Stimulated activated CD4-positive, alpha-beta T cell treated with anti-CD3 and anti-CD28 coated beads, Interleukin-1b, Interleukin-23, amount 100 ng/mL, for 4 hours (primary cell): ENCODE measurements around the gene JARID2.
A peak's percentile ranks its signal among the peaks of the same experiment; 100 is the strongest.

Source experiments
- DNase-seq, 2 donors: peaks; one replicate each; pipeline ENCODE4 v3.0.0-alpha.2; 2020; ENCODE audit warnings: low read depth in 2 of 2

JARID2 gene

DNA sequence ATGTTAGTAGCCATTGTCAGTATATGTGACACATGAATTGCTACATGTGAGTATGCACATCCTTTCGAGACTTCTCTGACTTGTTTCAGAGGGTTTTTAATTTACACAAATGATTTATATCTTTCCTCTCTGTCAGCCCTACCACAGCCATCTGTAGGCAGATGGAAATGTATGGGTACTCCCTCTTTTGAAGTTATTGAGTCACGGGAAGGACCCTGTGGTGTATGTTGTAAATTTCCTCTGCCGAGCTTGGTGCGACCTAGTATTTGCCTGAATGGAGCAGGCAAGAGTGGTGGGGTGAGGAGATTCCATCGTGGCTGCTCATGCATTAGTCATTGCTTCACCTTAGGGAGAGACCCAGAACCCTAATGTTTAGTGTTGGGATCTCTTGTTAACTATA, 171.9 kb downstream of the JARID2 start:
- DNase-seq = peak in 1 of 2 donors; percentile 25

DNA sequence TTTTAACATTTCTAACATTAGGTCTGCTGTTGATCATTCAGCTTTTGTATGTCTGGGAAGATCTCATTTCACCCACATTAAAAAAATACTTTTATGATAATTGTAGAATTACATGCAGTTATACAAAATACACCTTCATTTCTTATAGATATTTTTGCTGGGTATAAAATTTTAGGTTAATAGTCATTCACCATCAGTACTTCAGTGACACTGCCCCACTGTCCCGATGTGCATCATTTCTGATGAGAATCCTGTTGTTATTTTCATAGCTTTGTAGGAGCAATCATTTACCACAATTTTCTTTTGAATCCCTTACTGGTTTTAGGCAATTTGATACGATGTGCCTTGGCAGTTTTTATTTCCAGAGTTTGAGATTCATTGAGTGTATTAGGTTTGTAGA, 173.6 kb downstream of the JARID2 start:
- no peak for DNase-seq

DNA sequence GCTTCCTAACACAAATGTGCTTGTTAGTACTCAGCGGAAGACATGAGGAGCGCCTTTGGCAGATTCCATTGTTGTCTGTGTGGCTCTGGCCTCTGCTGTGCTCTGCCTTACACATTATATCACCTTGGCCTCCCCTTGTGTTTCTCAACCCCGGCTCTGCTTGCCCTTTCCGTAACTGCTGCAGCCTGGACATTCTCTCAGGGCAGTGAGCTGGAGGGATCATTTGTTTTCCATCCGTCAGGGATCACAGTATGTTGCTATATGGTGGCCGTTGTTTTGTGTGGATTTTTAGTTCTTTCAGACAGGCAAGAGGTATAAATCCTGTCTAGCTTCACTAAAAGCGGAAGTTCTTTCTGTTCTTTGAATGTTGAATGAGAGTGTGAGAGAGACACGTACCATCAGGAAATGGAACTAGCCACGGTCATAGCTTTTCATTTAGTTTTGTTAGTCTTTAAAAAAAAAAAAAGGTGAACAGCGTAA, 175.1 kb downstream of the JARID2 start:
- DNase-seq = no peak

DNA sequence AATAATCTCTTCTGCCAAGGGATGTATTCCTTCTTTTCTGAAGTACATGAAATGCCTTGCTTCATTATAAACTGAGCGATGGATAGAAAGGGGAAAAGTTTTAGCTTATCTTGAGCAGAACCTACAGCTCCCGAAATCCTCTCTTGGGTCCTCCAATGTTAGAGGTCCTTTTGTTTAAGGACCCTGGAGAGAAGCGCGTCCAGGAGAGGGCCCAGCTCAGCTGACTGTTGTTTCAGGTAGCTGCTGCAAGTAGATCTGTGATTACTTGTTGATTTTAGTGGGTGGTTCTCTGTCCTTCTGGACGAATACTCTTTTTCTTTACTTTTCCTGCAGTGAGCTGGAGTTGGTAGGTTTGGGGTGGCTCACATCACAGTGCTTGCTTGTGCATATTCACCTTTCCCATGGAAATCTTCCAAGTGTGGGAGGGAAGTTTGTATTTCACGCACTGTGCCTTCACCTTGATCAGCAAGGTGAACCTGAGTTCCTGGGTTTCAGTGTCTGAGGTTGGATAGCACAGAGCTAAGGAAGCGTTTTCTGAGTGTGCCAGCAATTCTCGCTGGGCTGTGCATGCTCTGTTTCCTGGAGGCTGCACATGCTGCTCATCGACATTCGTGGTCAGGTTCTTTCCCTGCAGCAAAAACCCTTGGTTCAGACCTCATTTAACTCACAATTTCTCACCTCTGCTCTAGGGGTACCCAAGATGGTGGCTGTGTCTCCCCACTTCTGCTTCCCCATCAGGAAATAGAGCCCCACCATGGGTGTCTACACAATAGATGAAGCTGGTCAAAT, 176.3 kb downstream of the JARID2 start:
- no peak for DNase-seq

DNA sequence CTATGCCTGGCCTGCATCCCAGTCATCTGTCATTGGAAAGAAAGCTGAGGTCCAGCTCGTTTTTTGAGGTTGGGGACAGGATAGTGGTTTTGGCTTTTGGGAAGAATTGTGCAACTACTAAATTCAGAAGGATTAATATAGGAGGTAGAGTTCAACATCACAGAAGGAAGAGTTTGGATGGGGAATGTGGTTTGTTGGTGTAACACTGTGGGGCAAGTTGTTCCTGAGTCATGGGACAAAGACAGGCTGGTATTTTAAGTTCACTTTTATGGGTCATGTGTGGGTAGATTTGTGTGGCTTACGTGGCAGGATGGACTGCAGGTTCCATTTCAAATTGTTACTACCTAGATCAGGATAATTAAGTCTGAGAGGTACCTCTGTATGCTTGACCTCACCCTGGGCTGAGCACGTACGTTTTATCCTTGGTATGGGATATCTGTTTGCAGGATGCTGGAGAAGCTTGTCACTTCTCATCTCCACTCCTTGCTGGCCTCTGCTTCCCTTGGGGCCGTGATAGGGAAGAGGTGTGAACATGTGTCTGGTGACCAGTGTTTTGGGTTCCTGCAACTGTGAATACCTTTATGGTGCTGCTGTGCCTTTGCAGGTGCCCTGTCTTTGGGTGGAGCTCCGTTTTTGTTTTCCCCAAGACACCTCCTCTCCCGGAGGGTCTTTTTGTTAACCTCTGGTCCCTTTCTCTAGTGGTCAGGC, 177.6 kb downstream of the JARID2 start:
- no peak for DNase-seq

- no peak for DNase-seq
Measured at GRCh38 chr6:15425947-15426346, 180.1 kb downstream of the JARID2 start.

GRCh38 chr6:15426395-15426794, 180.5 kb downstream of the JARID2 start:
- no peak for DNase-seq

DNA sequence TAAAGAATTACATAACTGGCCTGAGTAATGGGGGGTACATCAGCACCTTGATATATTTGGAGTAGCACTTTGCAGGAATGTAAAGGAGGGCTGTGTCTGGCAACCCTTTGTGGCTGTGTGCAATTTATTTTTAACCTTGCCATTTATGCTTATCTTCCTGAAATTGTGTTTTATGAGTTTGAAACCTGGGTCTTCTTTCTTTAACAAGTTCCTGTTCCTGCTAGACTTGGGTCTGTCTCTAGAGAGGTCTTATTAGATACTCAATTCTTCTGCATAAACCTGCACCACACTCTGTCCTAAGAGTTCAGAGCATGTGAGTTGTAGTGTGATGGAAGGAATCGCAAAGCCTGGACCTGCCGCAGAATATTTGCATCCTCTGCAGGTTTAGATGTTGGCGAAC, 181.0 kb downstream of the JARID2 start:
- no peak for DNase-seq

DNA sequence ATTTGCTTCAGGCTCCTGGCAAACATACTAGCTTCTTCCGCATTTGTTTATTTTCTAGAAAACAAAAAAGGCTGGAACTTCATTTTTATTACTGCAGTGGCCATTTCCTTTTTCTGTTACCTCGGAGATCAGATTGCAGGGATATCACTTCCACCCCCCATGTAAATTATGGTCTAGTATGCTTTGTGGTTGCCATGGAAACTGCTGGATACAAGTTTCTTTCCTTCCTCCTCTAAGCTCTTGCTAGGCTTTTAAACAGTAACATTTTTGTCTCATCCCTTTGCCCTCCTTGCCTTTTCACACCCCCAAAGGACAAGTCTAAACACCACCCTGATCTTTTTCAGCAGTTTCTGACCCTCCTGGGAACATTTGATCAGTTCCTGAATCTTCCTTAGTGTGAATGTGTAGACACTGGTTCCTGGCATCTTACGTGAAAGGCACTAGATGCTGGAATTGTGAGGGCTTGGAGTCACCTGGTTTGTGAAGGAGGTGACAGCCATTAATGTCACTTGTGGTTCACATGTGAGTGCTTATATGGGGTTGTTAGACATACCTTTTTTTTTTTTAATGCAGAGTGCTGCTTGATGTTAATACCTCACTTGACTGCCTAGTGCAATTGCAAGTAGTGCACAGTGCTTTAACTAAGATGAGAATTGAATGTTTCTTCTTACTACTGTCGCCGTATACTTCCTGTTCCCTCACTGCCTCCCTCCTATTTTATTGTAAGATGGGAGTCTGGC, 181.6 kb downstream of the JARID2 start:
- DNase-seq = no peak

GRCh38 chr6:15429141-15430110, 183.6 kb downstream of the JARID2 start:
- DNase-seq = no peak

GRCh38 chr6:15430186-15430585, 184.3 kb downstream of the JARID2 start:
- no peak for DNase-seq

DNA sequence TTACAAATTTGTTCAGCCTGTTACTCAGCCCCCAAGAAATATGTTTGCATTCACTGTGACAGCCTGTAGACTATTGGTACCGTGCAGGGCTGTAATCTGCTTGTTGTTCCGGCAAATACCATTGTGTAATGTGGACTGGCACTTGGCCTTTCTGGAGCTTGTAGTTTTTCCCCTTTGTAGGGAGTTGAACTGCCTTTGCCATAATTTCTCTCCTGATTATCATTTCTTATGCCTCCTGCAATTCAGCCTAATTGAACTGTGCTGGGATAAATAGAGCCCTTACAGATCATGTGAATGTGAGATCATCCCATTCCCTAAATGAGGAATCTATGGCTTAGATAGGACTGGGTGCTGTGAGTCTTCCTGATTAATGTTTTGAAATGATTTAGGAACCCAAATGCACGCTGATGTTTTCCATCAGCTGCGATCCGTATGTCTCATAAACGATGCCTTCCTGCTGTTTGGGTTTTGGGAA, 185.1 kb downstream of the JARID2 start:
- no peak for DNase-seq

DNA sequence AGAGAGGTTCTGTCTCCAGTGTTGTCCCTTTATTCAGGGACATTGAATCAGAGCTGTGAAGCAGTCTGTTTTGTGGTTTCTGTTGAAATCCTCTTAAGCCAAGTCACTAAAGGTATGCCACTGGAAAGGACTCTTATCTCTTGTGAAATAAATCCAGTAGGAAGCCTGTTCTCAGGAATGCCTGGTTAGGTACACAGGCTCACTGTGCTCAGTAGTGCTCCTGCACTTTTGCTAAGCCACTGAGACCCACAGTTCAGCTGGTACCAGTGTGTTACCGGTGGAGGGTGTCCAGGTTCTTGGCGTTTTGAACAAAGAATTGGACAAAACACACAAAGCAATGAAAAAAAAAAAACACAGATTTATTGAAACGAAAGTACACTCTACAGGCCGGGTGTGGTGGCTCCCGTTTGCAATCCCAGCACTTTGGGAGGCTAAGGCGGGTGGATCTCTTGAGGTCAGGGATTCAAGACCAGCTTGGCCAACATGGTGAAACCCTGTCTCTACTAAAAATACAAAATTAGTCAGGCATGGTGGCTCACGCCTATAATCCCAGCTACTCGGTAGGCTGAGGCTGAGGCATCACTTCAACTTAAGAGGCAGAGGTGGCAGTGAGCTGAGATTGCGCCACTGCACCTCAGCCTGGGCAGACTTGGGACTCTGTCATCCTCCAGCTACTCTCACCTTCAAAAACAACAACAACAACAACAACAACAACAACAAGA, 186.1 kb downstream of the JARID2 start:
- no peak for DNase-seq

- no peak for DNase-seq
Measured at GRCh38 chr6:15433511-15433861, 187.6 kb downstream of the JARID2 start.

GRCh38 chr6:15434263-15434662, 188.4 kb downstream of the JARID2 start:
- DNase-seq = no peak

GRCh38 chr6:15434823-15435380, 189.0 kb downstream of the JARID2 start:
- DNase-seq = no peak

- no peak for DNase-seq
Measured at GRCh38 chr6:15435468-15435867, 189.6 kb downstream of the JARID2 start.

DNA sequence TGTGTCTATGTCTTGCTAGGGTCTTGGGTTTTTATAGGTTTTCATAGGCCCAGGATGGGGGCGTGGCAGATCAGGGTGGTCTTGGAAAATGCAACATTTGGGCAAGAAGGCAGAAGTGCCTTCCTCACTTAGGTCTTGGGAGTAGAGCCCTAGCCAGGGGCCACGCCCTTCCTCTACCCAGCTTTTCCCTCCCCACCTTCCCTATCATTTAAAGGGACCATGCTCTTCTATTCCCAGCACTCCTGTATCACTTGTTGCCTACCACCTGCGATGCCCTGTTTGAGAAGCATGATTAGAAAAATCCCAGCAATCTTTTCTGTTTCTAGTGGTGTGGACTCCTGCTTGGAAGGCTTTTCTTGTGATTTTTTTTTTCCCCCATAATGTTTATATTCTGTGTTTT, 190.6 kb downstream of the JARID2 start:
- DNase-seq = no peak

GRCh38 chr6:15437090-15437635, 191.3 kb downstream of the JARID2 start:
- no peak for DNase-seq
